Uterus (tissue), 2 donors: Measurements from ENCODE around the gene MYBPH.

ENCODE experiments used
- POLR2A ChIP-seq, 2 donors: fragments of 450-650 bp; IDR thresholded peaks; one replicate each; pipeline ENCODE4 v1.6.1; 2016; ENCODE audit warnings: antibody characterized with exemption in 2 of 2, mild to moderate bottlenecking in 1 of 2, moderate library complexity in 1 of 2
- TF ChIP-seq, protein P1 (sequence below), 4 experiments: fragments of 200-600 bp in 2 of 4; fragments of 450-650 bp in 2 of 4; sonication (generic) in 2 of 4; IDR thresholded peaks; one replicate each; pipeline ENCODE4 v1.5.1; 2016 to 2019; ENCODE audit warnings: antibody characterized with exemption in 4 of 4, mild to moderate bottlenecking in 2 of 4, moderate library complexity in 1 of 4

DNA sequence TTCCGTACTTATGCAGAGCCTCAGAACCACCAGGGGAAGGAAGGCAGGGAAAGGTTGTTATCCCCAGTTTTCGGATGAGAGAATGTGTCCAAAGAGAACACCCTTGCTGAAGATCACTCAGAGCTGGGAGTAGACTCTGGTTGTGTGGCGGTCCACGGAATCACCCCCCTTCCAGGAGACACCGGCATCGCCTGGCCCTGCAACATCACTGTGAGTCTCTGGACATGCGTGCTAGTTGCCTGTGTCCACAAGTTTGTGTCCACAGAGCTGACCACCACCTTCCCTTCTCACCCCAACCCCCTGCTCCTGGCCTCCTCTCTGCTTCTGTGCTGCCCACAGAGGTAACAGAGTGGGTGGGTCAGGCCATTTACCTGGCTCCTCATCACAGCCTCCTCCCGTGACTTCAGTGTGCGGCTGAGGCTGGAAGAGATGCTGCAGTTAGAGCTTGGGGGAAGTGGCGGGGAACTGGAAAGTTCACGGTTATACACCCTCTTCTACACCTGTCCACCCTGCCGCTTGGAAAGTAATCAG is 7.3 kb downstream of the MYBPH start:
- TF ChIP-seq, protein P1, sequence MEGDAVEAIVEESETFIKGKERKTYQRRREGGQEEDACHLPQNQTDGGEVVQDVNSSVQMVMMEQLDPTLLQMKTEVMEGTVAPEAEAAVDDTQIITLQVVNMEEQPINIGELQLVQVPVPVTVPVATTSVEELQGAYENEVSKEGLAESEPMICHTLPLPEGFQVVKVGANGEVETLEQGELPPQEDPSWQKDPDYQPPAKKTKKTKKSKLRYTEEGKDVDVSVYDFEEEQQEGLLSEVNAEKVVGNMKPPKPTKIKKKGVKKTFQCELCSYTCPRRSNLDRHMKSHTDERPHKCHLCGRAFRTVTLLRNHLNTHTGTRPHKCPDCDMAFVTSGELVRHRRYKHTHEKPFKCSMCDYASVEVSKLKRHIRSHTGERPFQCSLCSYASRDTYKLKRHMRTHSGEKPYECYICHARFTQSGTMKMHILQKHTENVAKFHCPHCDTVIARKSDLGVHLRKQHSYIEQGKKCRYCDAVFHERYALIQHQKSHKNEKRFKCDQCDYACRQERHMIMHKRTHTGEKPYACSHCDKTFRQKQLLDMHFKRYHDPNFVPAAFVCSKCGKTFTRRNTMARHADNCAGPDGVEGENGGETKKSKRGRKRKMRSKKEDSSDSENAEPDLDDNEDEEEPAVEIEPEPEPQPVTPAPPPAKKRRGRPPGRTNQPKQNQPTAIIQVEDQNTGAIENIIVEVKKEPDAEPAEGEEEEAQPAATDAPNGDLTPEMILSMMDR (IDR thresholded peaks at IDR 0.05), result no peak
- TF ChIP-seq POLR2A (IDR thresholded peaks at IDR 0.05), result no peak
